ENCODE results near the gene USP49.

Gene USP49

GRCh38 chr6:41872147-41872546, 23.0 kb downstream of the USP49 start:
- Histone ChIP-seq H2AFZ (ENCODE audit: low read length) (no peak overlapping the region), H3K9me3 (ENCODE audit: insufficient read depth, low read depth, low read length) (no peaks in the 10 kb centered on the region), H3K36me3 (ENCODE audit: insufficient read depth, low read length) (peaks cover 12% of the 10 kb centered on the region; the same call in 1 of the 2 replicates), H3K79me2 (ENCODE audit: insufficient read depth, low read length) (peaks cover 6% of the 10 kb centered on the region; the same call in 1 of the 2 replicates), H4K20me1 (ENCODE audit: insufficient read depth, low read length, poor library complexity, severe bottlenecking) (no peaks in the 10 kb centered on the region), H3K9me2 (replicated peaks; ENCODE audit: low read depth, low read length) (no peaks in the 10 kb centered on the region), H3K4me2 (ENCODE audit: low read depth, low read length, poor library complexity, severe bottlenecking) (no peak overlapping the region), H3K4me3 (ENCODE audit: low read length, poor library complexity, severe bottlenecking) (no peak overlapping the region), H3K27me3 (ENCODE audit: insufficient read depth, low read length, poor library complexity, severe bottlenecking) (no peaks in the 10 kb centered on the region), H3F3A (ENCODE audit: low read depth) (no peaks in the 10 kb centered on the region), H3K4me1 (ENCODE audit: insufficient read depth, low read length, poor library complexity, severe bottlenecking) (no peaks in the 10 kb centered on the region), H3K9ac (ENCODE audit: low read depth, low read length, poor library complexity, severe bottlenecking) (no peak overlapping the region)
- no peak for TF ChIP-seq CTCF (conservative IDR thresholded peaks at IDR 0.05; ENCODE audit: low read length)
- no peak for TF ChIP-seq EZH2phosphoT487 (IDR thresholded peaks at IDR 0.05; ENCODE audit: borderline replicate concordance)

GRCh38 chr6:41871691-41872090, 23.5 kb downstream of the USP49 start:
- Histone ChIP-seq H4K20me1 (ENCODE audit: insufficient read depth, low read length, poor library complexity, severe bottlenecking) (no peaks in the 10 kb centered on the region), H3K4me1 (ENCODE audit: insufficient read depth, low read length, poor library complexity, severe bottlenecking) (no peaks in the 10 kb centered on the region), H3K4me2 (ENCODE audit: low read depth, low read length, poor library complexity, severe bottlenecking) (no peak overlapping the region), H3K9me2 (replicated peaks; ENCODE audit: low read depth, low read length) (no peaks in the 10 kb centered on the region), H2AFZ (ENCODE audit: low read length) (no peak overlapping the region), H3K79me2 (ENCODE audit: insufficient read depth, low read length) (peaks cover 6% of the 10 kb centered on the region; the same call in 1 of the 2 replicates), H3K9ac (ENCODE audit: low read depth, low read length, poor library complexity, severe bottlenecking) (no peak overlapping the region), H3K36me3 (ENCODE audit: insufficient read depth, low read length) (peaks cover 12% of the 10 kb centered on the region; the same call in 1 of the 2 replicates), H3F3A (ENCODE audit: low read depth) (no peaks in the 10 kb centered on the region), H3K9me3 (ENCODE audit: insufficient read depth, low read depth, low read length) (no peaks in the 10 kb centered on the region), H3K4me3 (ENCODE audit: low read length, poor library complexity, severe bottlenecking) (no peak overlapping the region), H3K27me3 (ENCODE audit: insufficient read depth, low read length, poor library complexity, severe bottlenecking) (no peaks in the 10 kb centered on the region)
- no peak for TF ChIP-seq EZH2phosphoT487 (IDR thresholded peaks at IDR 0.05; ENCODE audit: borderline replicate concordance)
- no peak for TF ChIP-seq CTCF (conservative IDR thresholded peaks at IDR 0.05; ENCODE audit: low read length)

GRCh38 chr6:41859356-41859755, 35.8 kb downstream of the USP49 start:
- H3K36me3 ChIP-seq (ENCODE audit: insufficient read depth, low read length): no peaks in the 10 kb centered on the region; the same call in 1 of the 2 replicates
- H3K4me2 ChIP-seq (ENCODE audit: low read depth, low read length, poor library complexity, severe bottlenecking): no peak overlapping the region
- no peaks in the 10 kb centered on the region for H3K4me1 ChIP-seq (ENCODE audit: insufficient read depth, low read length, poor library complexity, severe bottlenecking)
- H3K9ac ChIP-seq (ENCODE audit: low read depth, low read length, poor library complexity, severe bottlenecking): no peak overlapping the region
- no peak overlapping the region for H3K4me3 ChIP-seq (ENCODE audit: low read length, poor library complexity, severe bottlenecking)
- no peaks in the 10 kb centered on the region for H3K9me3 ChIP-seq (ENCODE audit: insufficient read depth, low read depth, low read length)
- no peaks in the 10 kb centered on the region for H4K20me1 ChIP-seq (ENCODE audit: insufficient read depth, low read length, poor library complexity, severe bottlenecking)
- H3K27me3 ChIP-seq (ENCODE audit: insufficient read depth, low read length, poor library complexity, severe bottlenecking): no peaks in the 10 kb centered on the region
- no peak overlapping the region for H2AFZ ChIP-seq (ENCODE audit: low read length)
- 0 out of 2 replicates have a peak, but pooled peaks cover 3% of the 10 kb centered on the region for H3K79me2 ChIP-seq (ENCODE audit: insufficient read depth, low read length)
- H3K9me2 ChIP-seq (replicated peaks; ENCODE audit: low read depth, low read length): no peaks in the 10 kb centered on the region
- H3F3A ChIP-seq (ENCODE audit: low read depth): no peaks in the 10 kb centered on the region
- TF ChIP-seq EZH2phosphoT487 (IDR thresholded peaks at IDR 0.05; ENCODE audit: borderline replicate concordance) (no peak), CTCF (conservative IDR thresholded peaks at IDR 0.05; ENCODE audit: low read length) (no peak)

Data from Loucy (cell line).